HG02938 (cell line): ENCODE results near the gene MYEF2.

Experiments used
- ATAC-seq: cut with Tn5 transposase; IDR thresholded peaks from one replicate; pipeline ENCODE4 v1.9.1; 2021; ENCODE audit warnings: mild to moderate bottlenecking, moderate library complexity; ENCODE audit not compliant: unreplicated experiment

MYEF2 gene

GRCh38 chr15:48177766-48178647 is at the start of gene MYEF2:
Gene MYEF2 (minus strand): TSS chr15:48178295. CDS start chr15:48178237, 58 bp downstream.
- ATAC-seq, result peak; percentile 62

- no peak for ATAC-seq
Observed at GRCh38 chr15:48225771-48226170, 47.7 kb upstream of the MYEF2 start.

- no peak for ATAC-seq
Observed at GRCh38 chr15:48222627-48223026, 44.5 kb upstream of the MYEF2 start.

- ATAC-seq, result no peak
Observed at GRCh38 chr15:48221885-48222284, 43.8 kb upstream of the MYEF2 start.

- ATAC-seq, result no peak
Observed at GRCh38 chr15:48221261-48221660, 43.2 kb upstream of the MYEF2 start.

GRCh38 chr15:48205981-48206380 is 27.9 kb upstream of the MYEF2 start, which contains the start of gene SLC12A1:
Gene SLC12A1 (plus strand): TSS chr15:48206302. CDS start chr15:48207720, 1,418 bp downstream.
- ATAC-seq, result no peak

GRCh38 chr15:48202068-48202467 is 24.0 kb upstream of the MYEF2 start:
- no peak for ATAC-seq

GRCh38 chr15:48191574-48192225 is 13.6 kb upstream of the MYEF2 start, which contains the start of gene CTXN2:
Gene CTXN2 (plus strand): TSS chr15:48191665. CDS start chr15:48201301, 9,636 bp downstream.
- ATAC-seq, result no peak

GRCh38 chr15:48190932-48191573 is 13.0 kb upstream of the MYEF2 start:
- ATAC-seq, result no peak

GRCh38 chr15:48186271-48186670 is 8.2 kb upstream of the MYEF2 start:
- no peak for ATAC-seq

GRCh38 chr15:48185529-48185928 is 7.4 kb upstream of the MYEF2 start:
- ATAC-seq, result no peak

- ATAC-seq, result no peak
Observed at GRCh38 chr15:48182749-48183148, 4.7 kb upstream of the MYEF2 start.

GRCh38 chr15:48178648-48178931 is 495 bp upstream of the MYEF2 start:
- no peak for ATAC-seq

GRCh38 chr15:48177383-48177765 is 721 bp downstream of the MYEF2 start:
- ATAC-seq, result peak; percentile 68

- peak; percentile 37 for ATAC-seq
Observed at GRCh38 chr15:48176957-48177356, 1.1 kb downstream of the MYEF2 start.

- ATAC-seq, result no peak
Observed at GRCh38 chr15:48176112-48176511, 2.0 kb downstream of the MYEF2 start.

GRCh38 chr15:48175126-48175525 is 3.0 kb downstream of the MYEF2 start:
- ATAC-seq, result peak; percentile 37

- no peak for ATAC-seq
Observed at GRCh38 chr15:48170981-48171380, 7.1 kb downstream of the MYEF2 start.

GRCh38 chr15:48168616-48169015 is 9.5 kb downstream of the MYEF2 start:
- no peak for ATAC-seq

GRCh38 chr15:48153526-48153925 is 24.6 kb downstream of the MYEF2 start:
- ATAC-seq, result no peak

- ATAC-seq, result no peak
Observed at GRCh38 chr15:48149858-48150257, 28.2 kb downstream of the MYEF2 start.

- ATAC-seq, result no peak
Observed at GRCh38 chr15:48147358-48147757, 30.7 kb downstream of the MYEF2 start.
